CD14-positive monocyte (primary cell): ENCODE data around the gene METTL6. TPM values are rescaled to one million over a fixed set of nuclear protein-coding genes. Genes with fewer than 3 reads are reported as not detected.

Experiments
- DNase-seq, 3 donors: peaks; one replicate each; pipeline ENCODE4 v3.0.0-alpha.2; 2011 to 2022
- H2AFZ ChIP-seq: 2 replicates; pipeline ENCODE4 v1.6.0; 2012; ENCODE audit warnings: mild to moderate bottlenecking, low read depth, low read length, inconsistent platforms; ENCODE audit not compliant: insufficient read depth, poor library complexity, severe bottlenecking
- H3K27ac ChIP-seq, 2 donors: 1 replicate in 1 of 2; 2 replicates in 1 of 2; pipeline ENCODE4 v1.5.1; 2012 to 2013; ENCODE audit warnings: low read length in 2 of 2, control low read depth in 1 of 2, inconsistent platforms in 1 of 2, low read depth in 1 of 2, mild to moderate bottlenecking in 1 of 2
- H3K27me3 ChIP-seq, 2 donors: one replicate each; pipeline versions ENCODE4 v1.6.0 to v1.6.1; 2011 to 2013; ENCODE audit warnings: low read length in 2 of 2; ENCODE audit not compliant: control insufficient read depth in 2 of 2, insufficient read depth in 2 of 2
- H3K36me3 ChIP-seq, 2 donors: replicated peaks in 1 of 2; 1 replicate in 1 of 2; 2 replicates in 1 of 2; pipeline versions ENCODE4 v1.5.1 to v1.6.1; 2012 to 2013; ENCODE audit warnings: low read length in 2 of 2, control low read depth in 1 of 2, inconsistent platforms in 1 of 2, mild to moderate bottlenecking in 1 of 2; ENCODE audit not compliant: insufficient read depth in 2 of 2, control insufficient read depth in 1 of 2
- H3K4me1 ChIP-seq, 2 donors: 1 replicate in 1 of 2; 2 replicates in 1 of 2; pipeline versions ENCODE4 v1.5.1 to v1.6.1; 2012 to 2013; ENCODE audit warnings: low read length in 2 of 2, control low read depth in 1 of 2, inconsistent platforms in 1 of 2, mild to moderate bottlenecking in 1 of 2, moderate library complexity in 1 of 2; ENCODE audit not compliant: insufficient read depth in 2 of 2, control insufficient read depth in 1 of 2
- H3K4me2 ChIP-seq: replicated peaks from 2 replicates; pipeline ENCODE3; 2012; ENCODE audit warnings: low read length, moderate library complexity, mild to moderate bottlenecking; ENCODE audit not compliant: poor library complexity, severe bottlenecking; ENCODE audit errors: extremely low read depth
- H3K4me3 ChIP-seq, 3 experiments: fragments of 200-600 bp in 1 of 3; sonication (generic) in 1 of 3; replicated peaks in 1 of 3; 1 replicate in 2 of 3; 2 replicates in 1 of 3; pipeline ENCODE4 v1.5.1; 2011 to 2013; ENCODE audit warnings: low read length in 3 of 3, mild to moderate bottlenecking in 3 of 3, control low read depth in 2 of 3, low read depth in 2 of 3, inconsistent platforms in 1 of 3, moderate library complexity in 1 of 3
- H3K79me2 ChIP-seq: 2 replicates; pipeline ENCODE4 v1.6.0; 2012; ENCODE audit warnings: mild to moderate bottlenecking, control low read depth, inconsistent platforms, low read length, moderate library complexity; ENCODE audit not compliant: insufficient read depth
- H3K9ac ChIP-seq: 2 replicates; pipeline ENCODE4 v1.6.0; 2017; ENCODE audit warnings: low read length, mild to moderate bottlenecking; ENCODE audit not compliant: insufficient read depth, poor library complexity, severe bottlenecking
- H3K9me3 ChIP-seq, 2 donors: replicated peaks in 1 of 2; 1 replicate in 1 of 2; 2 replicates in 1 of 2; pipeline versions ENCODE4 v1.5.1 to v1.6.1; 2012 to 2013; ENCODE audit warnings: low read length in 2 of 2, control low read depth in 1 of 2; ENCODE audit not compliant: control insufficient read depth in 1 of 2, insufficient read depth in 1 of 2
- H4K20me1 ChIP-seq: 2 replicates; pipeline ENCODE4 v1.6.0; 2012; ENCODE audit warnings: mild to moderate bottlenecking, low read length, control low read depth, moderate library complexity; ENCODE audit not compliant: insufficient read depth
- H3K27ac Mint-ChIP-seq, 7 donors: one replicate each; pipeline ENCODE4 v1.8.0; 2020; ENCODE audit warnings: mild to moderate bottlenecking in 7 of 7, mixed read lengths in 7 of 7, moderate library complexity in 6 of 7, inconsistent platforms in 2 of 7
- H3K27me3 Mint-ChIP-seq, 3 donors: one replicate each; pipeline ENCODE4 v1.8.0; 2021 to 2022; ENCODE audit warnings: low read depth in 3 of 3, mild to moderate bottlenecking in 3 of 3, mixed read lengths in 3 of 3, moderate library complexity in 3 of 3, inconsistent platforms in 1 of 3
- H3K36me3 Mint-ChIP-seq, 2 donors: one replicate each; pipeline ENCODE4 v1.8.0; 2020; ENCODE audit warnings: mixed read lengths in 2 of 2, inconsistent platforms in 1 of 2, mild to moderate bottlenecking in 1 of 2
- H3K4me1 Mint-ChIP-seq: one replicate; pipeline ENCODE4 v1.8.0; 2020; ENCODE audit warnings: mild to moderate bottlenecking, mixed read lengths
- H3K4me3 Mint-ChIP-seq, 2 donors: one replicate each; pipeline ENCODE4 v1.8.0; 2020; ENCODE audit warnings: mild to moderate bottlenecking in 2 of 2, mixed read lengths in 2 of 2, moderate library complexity in 1 of 2
- H3K9me3 Mint-ChIP-seq, 7 donors: one replicate each; pipeline ENCODE4 v1.8.0; 2020 to 2022; ENCODE audit warnings: mixed read lengths in 7 of 7, mild to moderate bottlenecking in 6 of 7, moderate library complexity in 6 of 7, inconsistent platforms in 2 of 7
- CTCF ChIP-seq: fragments of 200-600 bp; IDR thresholded peaks from one replicate; pipeline ENCODE4 v1.8.0; 2022; ENCODE audit warnings: antibody characterized with exemption, mild to moderate bottlenecking
- WGBS: methylation state at CpG from one replicate; pipeline ENCODE4 v1.1.5; 2013; ENCODE audit warnings: missing lambda C conversion rate; ENCODE audit not compliant: insufficient coverage; 5-methylcytosine and 5-hydroxymethylcytosine counted together
- intact Hi-C, 2 donors: fragments of 100-400 bp; cut with micrococcal nuclease; formaldehyde crosslinking; loops; one replicate each; pipeline versions ENCODE4 v1.15.0 to v1.15.1; 2023
- polyA plus RNA-seq, 3 donors: library from polyadenylated mRNA; depleted of rRNA in 1 of 3; unstranded in 2 of 3; stranded (reverse) in 1 of 3; fragments of 300-500 nt in 2 of 3; fragments of >200 nt in 1 of 3; fragmentation: Illumina TruSeq in 2 of 3; gene quantifications; 1 replicate in 2 of 3; 2 replicates in 1 of 3; pipeline ENCODE4 v1.2.3, GENCODE V29; 2012 to 2021
- small RNA-seq: library from RNA; depleted of rRNA; stranded (forward); fragments of <200 nt; gene quantifications from one replicate; pipeline ENCODE3, GENCODE V24; 2012; ENCODE audit warnings: low read depth; ENCODE audit not compliant: insufficient read length

The METTL6 gene
- polyA plus RNA-seq, 3 donors, result 4.4 to 15.1 (median 9.1) TPM

- peak overlapping the region; percentile 57 for H3K9ac ChIP-seq
- H3K4me1 Mint-ChIP-seq, result peaks cover 24% of the 10 kb centered on the region
- no peaks in the 10 kb centered on the region for H3K36me3 Mint-ChIP-seq
- H3K27ac ChIP-seq, result peak overlapping the region; percentile 86 to 88
- no peaks in the 10 kb centered on the region for H3K27me3 ChIP-seq
- H3K9me3 Mint-ChIP-seq, result peaks cover 0 to 3% (median 0%) of the 10 kb centered on the region in 7 donors
- DNase-seq, result peak; percentile 61 to 69 (median 67)
- H3K27me3 Mint-ChIP-seq, result peaks cover 0 to 3% (median 2%) of the 10 kb centered on the region in 3 donors
- H3K4me1 ChIP-seq, result peaks cover 26 to 32% of the 10 kb centered on the region in 2 donors
- H3K79me2 ChIP-seq, result no peaks in the 10 kb centered on the region
- H3K4me2 ChIP-seq, result peak overlapping the region; percentile 39
- no peaks in the 10 kb centered on the region for H4K20me1 ChIP-seq
- intact Hi-C loops, result no loop called here
- H2AFZ ChIP-seq, result peak overlapping the region; percentile 69
- TF ChIP-seq CTCF, result no peak
- peak overlapping the region in 1 of 3 experiments; percentile 43 for H3K4me3 ChIP-seq
- H3K27ac Mint-ChIP-seq, result peak overlapping the region; percentile 86 to 96 (median 92)
- H3K36me3 ChIP-seq, result no peaks in the 10 kb centered on the region
- WGBS, result 41% methylated on average over 7 of the region's 11 CpGs
- no peaks in the 10 kb centered on the region for H3K9me3 ChIP-seq
- H3K4me3 Mint-ChIP-seq, result peak overlapping the region in 1 of 2 donors; percentile 72
These were observed 65.7 kb downstream of the METTL6 start for GRCh38 chr3:15361494-15362214.

GRCh38 chr3:15360788-15361493, 66.4 kb downstream of the METTL6 start:
- peak overlapping the region in 1 of 2 donors; percentile 56 for H3K4me3 Mint-ChIP-seq
- H3K27ac ChIP-seq, result peak overlapping the region in 1 of 2 donors; percentile 88
- H3K4me1 Mint-ChIP-seq, result peaks cover 31% of the 10 kb centered on the region
- H3K27me3 ChIP-seq, result no peaks in the 10 kb centered on the region
- H3K79me2 ChIP-seq, result no peaks in the 10 kb centered on the region
- H3K4me3 ChIP-seq, result peak overlapping the region in 1 of 3 experiments; percentile 43
- H3K9me3 ChIP-seq, result no peaks in the 10 kb centered on the region
- peaks cover 0 to 3% (median 0%) of the 10 kb centered on the region in 7 donors for H3K9me3 Mint-ChIP-seq
- no peak for TF ChIP-seq CTCF
- H3K36me3 ChIP-seq, result no peaks in the 10 kb centered on the region
- H3K4me1 ChIP-seq, result peaks cover 32 to 39% of the 10 kb centered on the region in 2 donors
- no CpG with 5 or more reads among the region's 1 CpG for WGBS
- intact Hi-C loops, result no loop called here
- no peaks in the 10 kb centered on the region for H4K20me1 ChIP-seq
- H2AFZ ChIP-seq, result no peak overlapping the region
- H3K4me2 ChIP-seq, result peak overlapping the region; percentile 39
- H3K36me3 Mint-ChIP-seq, result no peaks in the 10 kb centered on the region
- peak overlapping the region; percentile 30 for H3K9ac ChIP-seq
- peak in 2 of 3 donors; percentile 59 to 75 for DNase-seq
- H3K27ac Mint-ChIP-seq, result peak overlapping the region; percentile 86 to 96 (median 92)
- peaks cover 0 to 3% (median 2%) of the 10 kb centered on the region in 3 donors for H3K27me3 Mint-ChIP-seq

Small RNA genes within 50 kb of the gene (small RNA-seq; reads per million reads assigned to genes)
- gene HMGN2P7 (not detected), gene RNU6-1024P (not detected)

Other genes with a start within 250 kb of the METTL6 start
- gene CAPN7, start 221.3 kb downstream of the METTL6 start, polyA plus RNA-seq, result 10 to 100 TPM; 11.7 to 20.8 (median 14.7) TPM
- 10 to 100 TPM; 10.7 to 29.6 (median 22.8) TPM for gene SH3BP5, start 95.0 kb downstream of the METTL6 start, polyA plus RNA-seq
- 10 to 100 TPM in 1 of 3 donors, 1 to 10 TPM in 2; 9.0 to 44.0 (median 9.1) TPM for gene EAF1, start 54 bp upstream of the METTL6 start, polyA plus RNA-seq
- 1 to 10 TPM in 1 of 3 donors, under 1 TPM in 2; 0.23 to 1.9 (median 0.73) TPM for gene COLQ, start 94.2 kb upstream of the METTL6 start, polyA plus RNA-seq
- gene HACL1, start 174.0 kb upstream of the METTL6 start, polyA plus RNA-seq, result 10 to 100 TPM; 12.3 to 27.2 (median 22.3) TPM
- gene BTD, start 174.2 kb upstream of the METTL6 start, polyA plus RNA-seq, result 10 to 100 TPM; 13.2 to 24.0 (median 19.3) TPM